Frontal cortex (tissue), 4 donors: ENCODE data around the gene ERBB4. TPM values are rescaled to one million over a fixed set of nuclear protein-coding genes. Genes with fewer than 3 reads are reported as not detected.

Experiments used
- DNase-seq, 2 donors: peaks; one replicate each; pipeline ENCODE4 v3.0.0; 2012; ENCODE audit warnings: low spot score in 2 of 2
- FAIRE-seq: peaks from 2 replicates; lab custom pipeline; 2012; peaks lifted over from hg19 to GRCh38; lab: Jason Lieb, UNC
- total RNA-seq: library from RNA; depleted of rRNA; stranded (reverse); fragments of >200 nt; gene quantifications from one replicate; pipeline ENCODE4 v1.2.3, GENCODE V29; 2014
- donor health status: control.
- donor health status: control.
- donor health status: control.

The ERBB4 gene
- total RNA-seq, 1 donor from 2014 or later = 75.0 TPM

DNA sequence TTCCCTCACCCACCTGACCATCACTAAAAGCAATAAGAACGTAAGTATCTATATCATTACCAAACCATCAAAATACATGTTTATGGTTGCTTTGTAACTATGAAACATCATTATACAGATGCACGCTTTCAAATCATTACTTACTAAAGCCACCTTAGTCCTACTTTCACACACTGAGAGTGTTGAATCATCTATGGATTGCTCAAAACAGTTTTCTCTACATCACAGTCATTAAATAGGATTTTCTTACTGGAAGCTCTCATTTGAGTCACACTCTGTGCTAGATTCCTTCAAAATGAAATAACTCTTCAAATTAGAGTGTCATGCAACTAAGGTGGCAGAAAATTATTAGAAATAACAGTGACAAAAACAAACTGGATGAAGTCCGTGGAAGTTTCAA, 1103.8 kb downstream of the ERBB4 start:
- no peak for FAIRE-seq
- DNase-seq = no peak

DNA sequence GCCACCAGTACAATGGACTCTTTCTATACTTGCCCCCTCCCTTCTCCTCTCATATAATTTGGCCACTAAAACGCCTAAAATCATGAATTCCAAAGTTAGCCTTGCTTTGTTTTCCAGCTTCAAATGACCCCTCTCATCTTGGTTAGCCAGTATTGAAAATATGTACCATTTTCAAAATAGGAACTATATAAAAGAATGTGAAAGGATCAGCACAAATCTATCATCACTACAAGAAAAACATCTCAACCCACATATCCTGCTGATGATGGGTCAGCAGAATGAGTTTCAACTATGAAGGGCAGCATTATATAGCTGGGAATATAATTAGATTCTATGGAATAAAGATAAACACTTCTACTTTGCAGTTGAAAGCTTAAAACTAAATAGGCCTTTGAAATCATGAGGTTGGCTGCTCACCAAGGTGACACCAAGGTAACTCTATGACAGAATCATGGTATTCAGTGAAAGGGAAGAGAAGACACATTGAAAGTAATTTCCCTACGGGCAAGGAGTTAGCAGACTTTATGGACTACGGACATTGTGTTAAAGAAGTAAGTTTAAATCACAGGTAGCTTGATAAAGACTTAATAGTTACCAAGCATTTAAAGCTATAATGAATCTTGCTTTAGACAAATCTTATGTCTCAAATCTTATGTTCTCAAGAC, 1109.2 kb downstream of the ERBB4 start:
- FAIRE-seq = no peak
- no peak for DNase-seq

DNA sequence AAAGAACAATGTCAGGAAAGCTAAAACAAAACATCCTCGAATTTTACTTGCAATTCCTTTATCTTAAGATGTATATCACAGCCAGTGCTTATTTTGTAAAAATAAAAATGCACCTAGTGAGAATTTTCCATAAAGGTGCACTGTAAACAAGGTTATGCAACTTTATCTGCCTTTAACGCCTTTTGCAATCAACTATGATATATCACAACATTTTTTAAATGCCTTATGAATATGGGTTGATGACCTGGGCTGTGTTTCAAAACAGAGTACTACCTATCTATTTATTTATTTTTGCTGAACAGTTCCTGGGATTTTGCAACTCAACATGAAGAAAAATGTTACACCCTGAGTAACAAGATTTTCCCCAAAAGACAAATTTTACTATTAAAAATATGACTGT, 1112.4 kb downstream of the ERBB4 start:
- FAIRE-seq (no peak), DNase-seq (no peak)

GRCh38 chr2:211423018-211423417, 1115.6 kb downstream of the ERBB4 start:
- no peak for DNase-seq
- no peak for FAIRE-seq

- FAIRE-seq (no peak), DNase-seq (no peak)
Observed at GRCh38 chr2:211417544-211417943, 1121.1 kb downstream of the ERBB4 start.

- FAIRE-seq (no peak), DNase-seq (no peak)
Observed at GRCh38 chr2:211416373-211416772, 1122.2 kb downstream of the ERBB4 start.

- FAIRE-seq = no peak
- no peak for DNase-seq
Observed at GRCh38 chr2:211413746-211414145, 1124.9 kb downstream of the ERBB4 start.

GRCh38 chr2:211408483-211408891, 1130.1 kb downstream of the ERBB4 start:
- DNase-seq (no peak), FAIRE-seq (no peak)

DNA sequence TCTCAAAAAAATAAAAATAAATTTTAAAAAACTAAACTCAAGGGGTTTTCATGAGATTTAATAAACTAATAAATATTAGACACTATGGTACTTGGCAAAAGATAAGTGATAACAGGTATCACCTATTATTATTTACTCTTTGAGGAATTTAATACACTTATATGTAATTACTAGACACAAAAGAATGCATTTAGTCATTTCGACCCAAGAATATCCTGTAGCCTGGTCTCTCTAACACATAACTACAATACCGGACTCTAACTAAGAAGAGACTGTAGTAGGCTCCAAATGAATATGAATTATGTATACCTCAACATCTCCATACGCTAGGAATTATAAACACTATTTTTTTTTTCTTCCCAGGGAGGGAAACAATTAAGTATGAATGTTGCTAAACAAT, 1131.5 kb downstream of the ERBB4 start:
- FAIRE-seq (no peak), DNase-seq (no peak)

DNA sequence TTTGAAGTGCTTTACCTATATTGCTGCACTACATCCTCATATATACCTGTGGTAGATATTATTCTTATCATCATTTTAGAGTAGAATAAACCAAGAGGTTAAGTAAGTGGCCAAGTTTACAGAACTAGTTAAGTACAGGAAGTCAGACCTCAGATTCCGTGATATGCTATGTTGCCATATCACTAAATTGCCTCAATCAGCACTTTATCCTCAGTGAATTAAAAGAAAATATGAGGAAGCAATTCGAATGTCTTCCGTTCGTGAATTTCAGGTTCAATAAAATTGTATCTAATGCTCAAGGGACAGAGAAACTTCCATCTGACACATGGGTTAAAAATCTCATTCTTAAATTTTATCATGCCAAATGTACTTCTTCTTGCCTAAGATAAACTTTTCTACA, 1133.6 kb downstream of the ERBB4 start:
- FAIRE-seq = no peak
- DNase-seq = no peak

GRCh38 chr2:211404098-211404497, 1134.5 kb downstream of the ERBB4 start:
- no peak for DNase-seq
- FAIRE-seq = no peak

DNA sequence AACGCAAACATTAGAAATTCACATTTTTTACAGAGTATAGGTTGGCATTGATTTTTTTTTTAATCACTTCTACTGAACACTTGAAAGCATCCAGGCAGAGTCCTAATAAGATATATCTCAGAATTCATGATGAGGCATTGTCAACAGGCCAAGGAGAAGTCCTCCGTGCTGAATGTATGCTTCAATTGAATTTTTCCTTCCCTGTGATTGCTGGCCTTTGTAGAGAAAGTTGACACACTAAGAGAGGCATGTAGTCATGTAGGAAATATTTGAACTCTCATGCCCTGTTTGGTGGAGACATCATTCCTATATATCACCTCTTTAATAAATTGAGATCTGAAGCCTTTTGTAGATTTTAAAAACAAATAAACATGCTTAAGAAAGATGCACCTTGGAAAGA, 1137.3 kb downstream of the ERBB4 start:
- DNase-seq (no peak), FAIRE-seq (no peak)

GRCh38 chr2:211397764-211398163, 1140.8 kb downstream of the ERBB4 start:
- DNase-seq = no peak
- FAIRE-seq = no peak

- no peak for DNase-seq
- no peak for FAIRE-seq
Observed at GRCh38 chr2:211396815-211397214, 1141.8 kb downstream of the ERBB4 start.

DNA sequence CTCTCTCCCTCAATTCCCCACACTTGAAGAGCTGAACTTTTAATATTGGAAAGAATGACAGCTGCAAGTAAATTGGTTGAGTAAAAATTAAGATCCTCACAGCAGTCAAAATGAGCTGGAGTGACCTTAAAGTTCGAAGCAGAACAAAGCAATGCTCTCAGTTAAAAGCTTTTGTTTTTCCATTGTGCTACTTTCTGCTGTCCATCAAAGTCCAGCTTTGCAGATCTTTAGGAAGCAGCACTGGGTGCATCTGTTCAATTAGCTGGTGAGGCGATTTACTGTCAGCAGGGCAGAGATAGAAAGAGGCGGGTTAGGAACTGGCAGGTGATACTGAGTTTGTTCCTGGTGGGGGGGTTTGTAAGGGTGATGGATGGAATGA, 1147.4 kb downstream of the ERBB4 start:
- FAIRE-seq (no peak), DNase-seq (no peak)

DNA sequence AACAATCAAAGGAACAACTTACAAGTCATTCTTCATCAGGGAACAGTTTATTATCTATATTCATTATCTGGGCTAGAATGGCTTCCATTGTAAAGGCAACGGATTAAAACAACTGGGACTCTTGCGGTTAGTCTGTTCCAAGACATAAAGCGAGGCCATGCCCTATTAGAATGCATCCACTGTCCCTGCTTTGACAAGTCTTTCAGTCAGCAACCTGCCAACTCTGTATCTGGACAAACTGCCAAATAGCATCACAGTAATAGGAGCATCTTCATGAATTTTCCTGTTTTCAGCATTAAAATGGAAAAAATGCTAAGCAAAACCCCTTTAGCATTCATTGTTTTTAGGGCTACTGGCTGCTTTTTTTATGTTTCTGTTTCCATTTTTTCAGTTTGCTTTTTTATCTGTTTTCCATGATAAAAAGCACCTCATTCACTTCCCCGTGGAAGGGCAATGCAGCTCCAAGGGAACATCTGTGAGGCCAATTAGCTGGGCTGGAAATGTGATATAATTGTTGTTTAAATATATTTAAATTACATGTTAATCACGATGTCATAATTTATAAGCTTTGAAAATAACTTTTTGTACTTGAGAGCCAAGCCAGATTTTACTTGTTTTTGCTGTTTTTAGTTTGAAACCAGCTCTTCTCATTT, 1147.9 kb downstream of the ERBB4 start:
- DNase-seq (no peak), FAIRE-seq (no peak)

DNA sequence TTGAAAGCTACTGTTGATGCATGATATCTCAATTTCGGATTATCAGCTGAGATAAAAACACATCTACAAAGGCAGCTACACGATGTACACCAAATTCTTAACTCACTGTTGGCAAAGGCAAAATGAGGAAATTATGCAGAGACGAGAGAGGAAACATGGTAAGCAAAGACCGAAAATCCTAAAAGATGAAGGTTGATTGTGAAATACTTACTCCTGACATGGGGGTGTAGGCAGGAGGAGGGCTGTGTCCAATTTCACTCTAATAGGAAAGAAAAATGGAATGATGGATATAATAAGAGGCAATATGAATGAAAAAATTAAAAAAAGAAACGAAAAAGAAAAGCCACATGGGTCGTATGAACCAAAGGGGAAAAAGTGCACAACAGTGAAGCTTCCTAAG, 1150.9 kb downstream of the ERBB4 start:
- DNase-seq (no peak), FAIRE-seq (no peak)

DNA sequence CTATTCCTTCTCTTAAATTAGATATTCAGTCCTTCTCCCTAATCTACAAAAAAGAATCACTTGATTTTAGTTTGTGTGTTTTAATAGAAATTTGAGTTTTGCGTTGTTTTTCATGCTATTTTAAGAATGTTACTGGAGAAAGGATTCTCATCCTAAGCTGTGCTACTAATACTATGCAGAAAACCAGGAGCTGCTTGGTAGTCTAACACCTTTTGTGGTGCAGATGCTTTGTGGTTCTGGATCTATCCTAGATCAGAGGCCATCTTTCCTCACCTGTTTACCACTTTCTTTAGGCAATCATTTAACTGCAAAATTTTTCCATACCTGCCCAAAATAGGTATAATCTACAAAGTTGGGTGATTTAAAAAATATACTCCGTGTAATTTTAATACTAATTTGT, 1158.6 kb downstream of the ERBB4 start:
- DNase-seq = no peak
- FAIRE-seq = no peak

DNA sequence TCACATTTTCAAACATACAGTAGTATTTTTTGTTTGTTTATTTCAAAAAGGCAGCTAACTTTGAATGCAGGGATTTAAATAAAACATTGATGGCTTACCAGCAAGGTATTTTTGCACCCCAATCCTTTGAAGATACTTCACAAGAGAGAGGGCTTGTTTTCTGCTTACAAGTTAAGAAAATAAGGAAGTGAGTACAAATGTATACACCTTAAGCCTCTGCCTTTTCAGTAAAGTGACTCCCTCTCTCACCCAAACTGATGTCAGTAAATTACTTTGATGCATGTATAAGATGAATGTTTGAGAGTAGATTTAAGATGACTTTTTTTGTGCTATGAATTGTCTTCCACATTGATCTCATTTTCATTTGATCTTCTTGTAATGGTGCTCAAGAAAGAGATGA, 1162.2 kb downstream of the ERBB4 start:
- DNase-seq (no peak), FAIRE-seq (no peak)

GRCh38 chr2:211373203-211373602, 1165.4 kb downstream of the ERBB4 start:
- DNase-seq (no peak), FAIRE-seq (no peak)

DNA sequence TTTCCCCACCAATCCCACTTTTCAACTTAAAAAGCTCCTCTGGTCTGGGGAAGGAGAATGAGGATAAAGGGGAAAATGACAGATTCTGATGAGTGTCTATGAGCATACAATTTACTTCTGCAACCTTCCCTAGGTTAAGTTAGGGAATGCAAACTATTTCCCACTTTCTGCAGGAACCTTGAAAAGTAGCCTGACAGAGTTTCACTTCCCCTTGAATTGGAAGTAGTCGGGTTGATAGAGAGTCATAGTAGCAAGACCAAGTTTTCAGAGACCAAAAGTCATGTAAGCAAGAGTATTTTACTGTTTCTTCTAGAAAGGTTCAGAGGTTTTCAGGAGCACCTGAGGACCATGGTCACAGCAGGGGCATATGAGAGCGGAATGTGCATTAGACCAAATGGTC, 1167.1 kb downstream of the ERBB4 start:
- DNase-seq = no peak
- no peak for FAIRE-seq

DNA sequence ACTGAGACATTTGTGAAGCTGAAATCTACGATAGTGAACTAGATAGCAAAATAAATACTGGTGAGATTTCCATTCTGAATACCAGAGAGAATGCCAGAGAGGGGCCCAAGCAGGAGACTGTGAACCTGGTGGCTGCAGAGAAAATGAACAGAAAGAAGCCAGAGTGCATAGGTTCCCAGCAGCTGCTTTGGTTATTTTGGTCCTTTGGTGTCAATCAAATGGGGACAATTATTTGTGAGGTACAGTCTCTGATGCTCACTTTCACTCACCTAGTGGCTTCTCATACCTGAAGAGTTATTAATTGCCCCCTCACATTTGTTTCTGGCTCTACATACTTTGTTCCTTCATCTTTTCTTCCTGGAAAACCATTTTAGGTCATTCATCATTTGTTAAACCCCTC, 1170.1 kb downstream of the ERBB4 start:
- DNase-seq (no peak), FAIRE-seq (no peak)
